ENCODE data around the gene PGAM2. TPM values are rescaled to one million over a fixed set of nuclear protein-coding genes. Genes with fewer than 3 reads are reported as not detected.
A peak's percentile ranks its signal among the peaks of the same experiment; 100 is the strongest.

The PGAM2 gene
- total RNA-seq, 4 donors from 2014 or later, result 2.2 to 28.0 (median 9.1) TPM

- Histone ChIP-seq H3K4me3 (replicated peaks in 1 of 3) (peak overlapping the region in 1 of 3 donors; percentile 52), H3K27ac (peak overlapping the region in 2 of 3 donors; percentile 87), H3K27me3 (no peaks in the 10 kb centered on the region), H3K4me1 (peaks cover 0 to 14% of the 10 kb centered on the region in 2 donors), H3K9me3 (no peaks in the 10 kb centered on the region), H3K36me3 (no peaks in the 10 kb centered on the region)
- WGBS, 2 donors, result 78% methylated on average over 2 of the region's 2 CpGs
- no peak for DNase-seq
- TF ChIP-seq POLR2A (IDR thresholded peaks at IDR 0.05) (no peak), CTCF (IDR thresholded peaks at IDR 0.05) (no peak)
- intact Hi-C loops (cut with DNase I), result no loop called here
Observed at GRCh38 chr7:44105832-44106231, 40.5 kb upstream of the PGAM2 start.

GRCh38 chr7:44104860-44105771 is 39.7 kb upstream of the PGAM2 start:
- Histone ChIP-seq H3K36me3 (no peaks in the 10 kb centered on the region), H3K4me1 (peaks cover 0 to 14% of the 10 kb centered on the region in 2 donors), H3K4me3 (replicated peaks in 1 of 3) (peak overlapping the region in 1 of 3 donors; percentile 52), H3K27me3 (no peaks in the 10 kb centered on the region), H3K9me3 (no peaks in the 10 kb centered on the region), H3K27ac (peak overlapping the region; percentile 64 to 87 (median 87))
- intact Hi-C loops (cut with DNase I), result no loop called here
- peak in 1 of 2 donors; percentile 36 for DNase-seq
- TF ChIP-seq POLR2A (IDR thresholded peaks at IDR 0.05) (no peak), CTCF (IDR thresholded peaks at IDR 0.05) (no peak)
- WGBS, 2 donors, result 49 to 58% methylated on average over 7 to 9 of the region's 28 CpGs

GRCh38 chr7:44103923-44104859 is 38.8 kb upstream of the PGAM2 start, which contains the start of gene AEBP1:
AEBP1 (plus strand) TSS chr7:44104345; CDS start chr7:44104666, 321 bp downstream.
- Histone ChIP-seq H3K27me3 (no peaks in the 10 kb centered on the region), H3K36me3 (no peaks in the 10 kb centered on the region), H3K9me3 (no peaks in the 10 kb centered on the region), H3K4me3 (replicated peaks in 1 of 3) (peak within 1 kb of the TSS in 1 of 3 donors; percentile 52), H3K27ac (peak within 1 kb of the TSS; percentile 64 to 87 (median 87)), H3K4me1 (peaks cover 0 to 14% of the 10 kb centered on the region in 2 donors)
- 6 to 15% methylated on average over 17 to 51 of the region's 87 CpGs for WGBS, 2 donors
- intact Hi-C loops (cut with DNase I), result no loop called here
- TF ChIP-seq POLR2A (IDR thresholded peaks at IDR 0.05), result no peak
- no peak for TF ChIP-seq CTCF (IDR thresholded peaks at IDR 0.05)
- DNase-seq, result peak in 1 of 2 donors; percentile 35

- H3K4me1 ChIP-seq, result peaks cover 0 to 14% of the 10 kb centered on the region in 2 donors
- no peak for TF ChIP-seq CTCF (IDR thresholded peaks at IDR 0.05)
- TF ChIP-seq POLR2A (IDR thresholded peaks at IDR 0.05), result no peak
- no peaks in the 10 kb centered on the region for H3K36me3 ChIP-seq
- no peaks in the 10 kb centered on the region for H3K27me3 ChIP-seq
- H3K9me3 ChIP-seq, result no peaks in the 10 kb centered on the region
- WGBS, 2 donors, result 72 to 83% methylated on average over 1 to 5 of the region's 8 CpGs
- intact Hi-C loops (cut with DNase I), result no loop called here
- peak overlapping the region in 2 of 3 donors; percentile 61 to 87 for H3K27ac ChIP-seq
- H3K4me3 ChIP-seq (replicated peaks in 1 of 3), result peak overlapping the region in 1 of 3 donors; percentile 52
- no peak for DNase-seq
Observed at GRCh38 chr7:44103566-44103922, 38.2 kb upstream of the PGAM2 start.

Measured in thyroid gland (tissue), 4 donors.